Panc1 (cell line): ENCODE results near the gene FOXM1. TPM values are rescaled to one million over a fixed set of nuclear protein-coding genes. Genes with fewer than 3 reads are reported as not detected.

Experiments used
- ATAC-seq: fragments of 200-7000 bp; cut with Tn5 transposase; 2 replicates; pipeline ENCODE4 v1.9.1; 2020; ENCODE audit warnings: mild to moderate bottlenecking, moderate library complexity
- BruUV-seq: library from RNA; stranded (reverse); fragments of 400-500 nt; replicated peaks from 2 replicates; lab custom pipeline; 2021; lab: Mats Ljungman, UMichigan
- CTCF ChIA-PET: fragments of 300-600 bp; sonication (Branson Sonifier 250); formaldehyde crosslinking; loops from one replicate; lab custom pipeline; 2022; ENCODE audit warnings: antibody characterized with exemption; lab: Charles Lee
- POLR2A ChIA-PET: fragments of 300-600 bp; sonication (Branson Sonifier 250); formaldehyde crosslinking; loops from one replicate; lab custom pipeline; 2022; ENCODE audit warnings: antibody characterized with exemption; lab: Charles Lee
- DNase-seq: peaks from one replicate; pipeline ENCODE4 v3.0.0-alpha.2; 2010; ENCODE audit warnings: low read depth, low spot score
- H3K27ac ChIP-seq: 2 replicates; pipeline ENCODE4 v1.5.1; 2011; ENCODE audit warnings: mild to moderate bottlenecking, low read length, inconsistent platforms
- H3K27me3 ChIP-seq: fragments of 200-500 bp; sonication (Bioruptor generic); 2 replicates; pipeline ENCODE4 v1.6.0; 2014; ENCODE audit warnings: low read length, inconsistent platforms; ENCODE audit not compliant: control insufficient read depth, insufficient read depth
- H3K36me3 ChIP-seq: fragments of 200-500 bp; sonication (Bioruptor generic); 2 replicates; pipeline ENCODE4 v1.5.1; 2014; ENCODE audit warnings: inconsistent platforms, mild to moderate bottlenecking, low read length, moderate library complexity; ENCODE audit not compliant: control insufficient read depth, insufficient read depth
- H3K4me1 ChIP-seq: 2 replicates; pipeline ENCODE4 v1.5.1; 2011; ENCODE audit warnings: inconsistent platforms, mild to moderate bottlenecking, low read length, moderate library complexity; ENCODE audit not compliant: control insufficient read depth, insufficient read depth
- H3K4me3 ChIP-seq, 2 experiments: 2 replicates each; pipeline ENCODE4 v1.5.1; 2011 to 2012; ENCODE audit warnings: low read depth in 2 of 2, low read length in 2 of 2, mild to moderate bottlenecking in 2 of 2, inconsistent platforms in 1 of 2, moderate library complexity in 1 of 2
- H3K9me3 ChIP-seq: fragments of 200-500 bp; sonication (Bioruptor generic); 2 replicates; pipeline ENCODE4 v1.5.1; 2014; ENCODE audit warnings: low read depth, mild to moderate bottlenecking, inconsistent platforms, low read length, moderate library complexity; ENCODE audit not compliant: control insufficient read depth, insufficient read depth
- POLR2AphosphoS5 ChIP-seq: IDR thresholded peaks from 2 replicates; pipeline ENCODE4 v1.6.1; 2012; ENCODE audit warnings: mild to moderate bottlenecking, low read depth, low read length, moderate library complexity
- REST ChIP-seq, 2 experiments: IDR thresholded peaks; 2 replicates each; pipeline ENCODE4 v1.6.1; 2011 to 2012; ENCODE audit warnings: low read depth in 2 of 2, control low read depth in 1 of 2, low read length in 1 of 2, mild to moderate bottlenecking in 1 of 2, moderate library complexity in 1 of 2; ENCODE audit not compliant: insufficient read depth in 1 of 2
- SIN3A ChIP-seq: IDR thresholded peaks from 2 replicates; pipeline ENCODE4 v1.6.1; 2012; ENCODE audit warnings: low read depth, mild to moderate bottlenecking, low read length, moderate library complexity, borderline replicate concordance; ENCODE audit not compliant: insufficient read depth
- TCF7L2 ChIP-seq: IDR thresholded peaks from 2 replicates; pipeline ENCODE4 v1.6.1; 2011; ENCODE audit warnings: mild to moderate bottlenecking, low read depth, low read length, inconsistent platforms
- in situ Hi-C: cut with HindIII; loops from 2 replicates; pipeline ENCODE4 v1.10.0; 2016; ENCODE audit warnings: low sequenced_read_pairs, low pct_unique_long_range_greater_than_20kb
- intact Hi-C: fragments of 100-400 bp; cut with micrococcal nuclease; formaldehyde crosslinking; loops from one replicate; pipeline ENCODE4 v1.10.0; 2022; ENCODE audit not compliant: unreplicated experiment
- total RNA-seq: library from RNA; stranded (reverse); gene quantifications from one replicate; pipeline ENCODE4 v1.2.1, GENCODE V29; 2021; ENCODE audit not compliant: unreplicated experiment
- TF ChIP-seq, protein P1 (sequence below): fragments of 450-650 bp; IDR thresholded peaks from 2 replicates; pipeline ENCODE4 v1.5.1; 2017; ENCODE audit warnings: mild to moderate bottlenecking

Gene FOXM1
- total RNA-seq, 1 experiment from 2014 or later, result 71.2 TPM

GRCh38 chr12:2834581-2835491, 42.1 kb downstream of the FOXM1 start, which contains the start of gene NRIP2:
Gene NRIP2, minus strand, starts transcription at chr12:2835035. Its CDS starts 52 bp downstream, at chr12:2834983.
- in situ Hi-C loops (no loop called here), intact Hi-C loops (no loop called here)
- ChIA-PET POLR2A (no interaction called here), CTCF (no interaction called here)
- H3K27ac ChIP-seq, result no peak within 1 kb of the TSS
- no peaks in the 10 kb centered on the region for H3K36me3 ChIP-seq
- H3K4me3 ChIP-seq, result no peak within 1 kb of the TSS
- no TSS peak for BruUV-seq
- ATAC-seq (no peak), DNase-seq (no peak)
- no peaks in the 10 kb centered on the region for H3K4me1 ChIP-seq
- no peaks in the 10 kb centered on the region for H3K27me3 ChIP-seq
- no peaks in the 10 kb centered on the region for H3K9me3 ChIP-seq
- TF ChIP-seq, protein P1, sequence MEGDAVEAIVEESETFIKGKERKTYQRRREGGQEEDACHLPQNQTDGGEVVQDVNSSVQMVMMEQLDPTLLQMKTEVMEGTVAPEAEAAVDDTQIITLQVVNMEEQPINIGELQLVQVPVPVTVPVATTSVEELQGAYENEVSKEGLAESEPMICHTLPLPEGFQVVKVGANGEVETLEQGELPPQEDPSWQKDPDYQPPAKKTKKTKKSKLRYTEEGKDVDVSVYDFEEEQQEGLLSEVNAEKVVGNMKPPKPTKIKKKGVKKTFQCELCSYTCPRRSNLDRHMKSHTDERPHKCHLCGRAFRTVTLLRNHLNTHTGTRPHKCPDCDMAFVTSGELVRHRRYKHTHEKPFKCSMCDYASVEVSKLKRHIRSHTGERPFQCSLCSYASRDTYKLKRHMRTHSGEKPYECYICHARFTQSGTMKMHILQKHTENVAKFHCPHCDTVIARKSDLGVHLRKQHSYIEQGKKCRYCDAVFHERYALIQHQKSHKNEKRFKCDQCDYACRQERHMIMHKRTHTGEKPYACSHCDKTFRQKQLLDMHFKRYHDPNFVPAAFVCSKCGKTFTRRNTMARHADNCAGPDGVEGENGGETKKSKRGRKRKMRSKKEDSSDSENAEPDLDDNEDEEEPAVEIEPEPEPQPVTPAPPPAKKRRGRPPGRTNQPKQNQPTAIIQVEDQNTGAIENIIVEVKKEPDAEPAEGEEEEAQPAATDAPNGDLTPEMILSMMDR, result no peak
- TF ChIP-seq SIN3A (no peak), REST (IDR thresholded peaks at IDR 0.05; ENCODE audit: insufficient read depth in 1 of 2, low read depth in 2 of 2, low read length in 1 of 2) (no peak), TCF7L2 (no peak), POLR2AphosphoS5 (no peak)

GRCh38 chr12:2833810-2834209, 43.2 kb downstream of the FOXM1 start:
- H3K4me3 ChIP-seq, result no peak overlapping the region
- H3K36me3 ChIP-seq, result no peaks in the 10 kb centered on the region
- in situ Hi-C loops, result no loop called here
- no peaks in the 10 kb centered on the region for H3K9me3 ChIP-seq
- no peaks in the 10 kb centered on the region for H3K4me1 ChIP-seq
- CTCF ChIA-PET, result no interaction called here
- DNase-seq (no peak), ATAC-seq (no peak)
- POLR2A ChIA-PET, result no interaction called here
- no peak overlapping the region for H3K27ac ChIP-seq
- intact Hi-C loops, result no loop called here
- BruUV-seq, result no TSS peak
- H3K27me3 ChIP-seq, result no peaks in the 10 kb centered on the region
- TF ChIP-seq POLR2AphosphoS5, result no peak
- TF ChIP-seq, protein P1, result no peak
